Upper lobe of right lung (tissue), 1 donor: ENCODE data around the gene MRPS27. TPM values are rescaled to one million over a fixed set of nuclear protein-coding genes. Genes with fewer than 3 reads are reported as not detected.

ENCODE experiments used
- ATAC-seq: fragments of 200-7000 bp; cut with Tn5 transposase; one replicate; pipeline ENCODE4 v1.9.1; 2020; ENCODE audit warnings: mild to moderate bottlenecking, moderate library complexity
- DNase-seq: peaks from one replicate; pipeline ENCODE4 v3.0.0-alpha.2; 2020
- H3K27ac ChIP-seq: fragments of 200-600 bp; one replicate; pipeline ENCODE4 v1.8.0; 2022
- H3K27me3 ChIP-seq: fragments of 200-600 bp; one replicate; pipeline ENCODE4 v1.8.0; 2022; ENCODE audit warnings: mild to moderate bottlenecking
- H3K36me3 ChIP-seq: fragments of 200-600 bp; one replicate; pipeline ENCODE4 v1.8.0; 2022
- H3K4me1 ChIP-seq: fragments of 200-600 bp; one replicate; pipeline ENCODE4 v1.8.0; 2022
- H3K4me3 ChIP-seq: fragments of 200-600 bp; one replicate; pipeline ENCODE4 v1.8.0; 2022; ENCODE audit warnings: mild to moderate bottlenecking
- H3K9me3 ChIP-seq: fragments of 200-600 bp; one replicate; pipeline ENCODE4 v1.8.0; 2022
- intact Hi-C: fragments of 100-400 bp; cut with DNase I; formaldehyde crosslinking; loops from one replicate; pipeline ENCODE4 v1.11.0; 2022
- total RNA-seq: library from RNA; stranded (reverse); fragmentation: NEBNext Ultra II Directional; extraction: Animal tissue kit (Norgen Biotek cat#: 25700); gene quantifications from one replicate; pipeline ENCODE4 v1.2.1, GENCODE V29; 2021
- TF ChIP-seq, protein P1 (sequence below): fragments of 200-600 bp; IDR thresholded peaks from one replicate; pipeline ENCODE4 v1.8.0; 2022; ENCODE audit warnings: antibody characterized with exemption
- donor health status: DM: no; HTN: yes; CAD: no; lungs with severe emphysema.

Gene MRPS27
- total RNA-seq, 1 donor from 2014 or later: 34.2 TPM

DNA sequence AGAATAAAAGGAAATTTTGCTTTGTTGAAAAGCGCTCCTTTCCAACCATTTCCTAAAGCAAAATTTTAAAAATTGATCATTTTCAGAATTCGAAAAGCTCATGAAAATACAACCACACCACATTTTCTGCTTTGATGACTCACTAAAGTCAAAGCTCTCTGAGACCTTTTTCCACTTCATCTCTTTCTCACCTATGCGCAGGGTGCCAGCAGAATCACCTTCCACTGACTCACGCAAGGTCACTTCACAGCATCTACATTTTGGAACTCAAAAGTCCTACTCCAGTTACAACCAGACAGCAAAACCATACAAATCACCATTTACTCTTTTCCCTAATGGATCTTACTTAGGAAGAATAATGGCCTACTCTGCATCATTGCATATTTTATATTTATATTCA lies 106.6 kb downstream of the MRPS27 start:
- Histone ChIP-seq H3K9me3 (no peaks in the 10 kb centered on the region), H3K4me1 (peaks cover 9% of the 10 kb centered on the region), H3K36me3 (peaks cover 11% of the 10 kb centered on the region), H3K27ac (no peak overlapping the region), H3K27me3 (no peaks in the 10 kb centered on the region), H3K4me3 (no peak overlapping the region)
- DNase-seq: no peak
- TF ChIP-seq, protein P1, sequence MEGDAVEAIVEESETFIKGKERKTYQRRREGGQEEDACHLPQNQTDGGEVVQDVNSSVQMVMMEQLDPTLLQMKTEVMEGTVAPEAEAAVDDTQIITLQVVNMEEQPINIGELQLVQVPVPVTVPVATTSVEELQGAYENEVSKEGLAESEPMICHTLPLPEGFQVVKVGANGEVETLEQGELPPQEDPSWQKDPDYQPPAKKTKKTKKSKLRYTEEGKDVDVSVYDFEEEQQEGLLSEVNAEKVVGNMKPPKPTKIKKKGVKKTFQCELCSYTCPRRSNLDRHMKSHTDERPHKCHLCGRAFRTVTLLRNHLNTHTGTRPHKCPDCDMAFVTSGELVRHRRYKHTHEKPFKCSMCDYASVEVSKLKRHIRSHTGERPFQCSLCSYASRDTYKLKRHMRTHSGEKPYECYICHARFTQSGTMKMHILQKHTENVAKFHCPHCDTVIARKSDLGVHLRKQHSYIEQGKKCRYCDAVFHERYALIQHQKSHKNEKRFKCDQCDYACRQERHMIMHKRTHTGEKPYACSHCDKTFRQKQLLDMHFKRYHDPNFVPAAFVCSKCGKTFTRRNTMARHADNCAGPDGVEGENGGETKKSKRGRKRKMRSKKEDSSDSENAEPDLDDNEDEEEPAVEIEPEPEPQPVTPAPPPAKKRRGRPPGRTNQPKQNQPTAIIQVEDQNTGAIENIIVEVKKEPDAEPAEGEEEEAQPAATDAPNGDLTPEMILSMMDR: no peak
- intact Hi-C loops: no loop called here
- ATAC-seq: no peak

DNA sequence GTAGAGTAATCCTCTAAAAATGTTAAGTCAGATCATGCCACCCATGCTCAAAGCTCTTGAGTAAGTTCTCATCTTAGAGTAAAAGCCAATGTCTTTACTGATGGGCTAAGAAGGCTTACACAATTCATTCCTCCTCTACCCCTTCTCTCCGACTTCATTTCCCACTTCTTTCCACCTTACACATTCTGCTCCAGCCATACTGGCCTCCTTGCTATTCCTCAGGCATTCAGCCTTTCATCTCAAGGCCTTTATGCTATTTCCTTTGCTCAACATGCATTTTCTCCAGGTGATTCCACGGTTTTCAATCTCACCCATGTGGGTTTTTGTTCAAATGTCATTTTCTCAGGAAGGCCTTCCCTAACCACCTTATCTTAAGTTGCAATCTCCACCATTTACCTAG lies 107.9 kb downstream of the MRPS27 start:
- DNase-seq (no peak), ATAC-seq (no peak)
- Histone ChIP-seq H3K36me3 (no peaks in the 10 kb centered on the region), H3K27ac (no peak overlapping the region), H3K27me3 (no peaks in the 10 kb centered on the region), H3K4me1 (peaks cover 9% of the 10 kb centered on the region), H3K4me3 (no peak overlapping the region), H3K9me3 (no peaks in the 10 kb centered on the region)
- intact Hi-C loops: no loop called here
- TF ChIP-seq, protein P1: no peak

DNA sequence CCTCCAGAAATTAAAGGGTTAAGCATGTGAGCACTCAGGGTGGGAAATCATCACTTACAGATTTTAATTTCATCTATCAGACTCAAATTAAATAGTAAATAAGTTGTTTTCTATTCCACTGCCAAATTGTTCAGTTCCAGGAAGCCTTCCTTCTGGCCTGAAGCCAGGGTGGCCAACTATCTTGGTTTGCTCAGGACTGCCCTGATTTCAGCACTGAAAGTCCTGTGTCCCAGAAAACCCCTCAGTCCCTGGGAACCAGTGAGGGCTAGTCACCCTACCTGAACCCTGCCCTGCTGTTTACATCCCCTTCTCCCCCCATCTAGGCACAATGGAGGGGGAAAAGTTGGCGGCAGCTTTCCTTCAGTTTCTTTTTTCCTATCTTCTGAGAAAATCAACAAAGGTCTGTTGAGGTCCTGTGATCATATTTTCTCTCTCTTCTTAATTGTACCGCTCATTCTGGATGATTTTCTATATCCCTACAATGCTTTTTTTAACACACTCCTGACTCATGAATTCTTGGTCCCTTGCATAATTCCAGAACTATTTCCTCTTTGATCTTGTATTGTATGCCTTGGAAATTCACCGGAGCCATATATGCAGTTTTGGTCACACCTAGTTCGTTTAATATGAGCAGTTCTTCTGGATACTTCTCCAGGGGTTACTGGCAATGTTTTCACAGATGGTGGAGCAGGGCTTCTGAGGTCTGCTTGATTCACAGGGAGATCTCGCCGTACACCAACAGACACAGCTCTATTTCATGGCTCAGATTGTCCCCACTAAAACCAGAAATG lies 109.0 kb downstream of the MRPS27 start:
- H3K36me3 ChIP-seq: no peaks in the 10 kb centered on the region
- H3K27ac ChIP-seq: no peak overlapping the region
- TF ChIP-seq, protein P1: no peak
- H3K9me3 ChIP-seq: no peaks in the 10 kb centered on the region
- DNase-seq (no peak), ATAC-seq (no peak)
- intact Hi-C loops: no loop called here
- peaks cover 9% of the 10 kb centered on the region for H3K4me1 ChIP-seq
- no peaks in the 10 kb centered on the region for H3K27me3 ChIP-seq
- H3K4me3 ChIP-seq: no peak overlapping the region

DNA sequence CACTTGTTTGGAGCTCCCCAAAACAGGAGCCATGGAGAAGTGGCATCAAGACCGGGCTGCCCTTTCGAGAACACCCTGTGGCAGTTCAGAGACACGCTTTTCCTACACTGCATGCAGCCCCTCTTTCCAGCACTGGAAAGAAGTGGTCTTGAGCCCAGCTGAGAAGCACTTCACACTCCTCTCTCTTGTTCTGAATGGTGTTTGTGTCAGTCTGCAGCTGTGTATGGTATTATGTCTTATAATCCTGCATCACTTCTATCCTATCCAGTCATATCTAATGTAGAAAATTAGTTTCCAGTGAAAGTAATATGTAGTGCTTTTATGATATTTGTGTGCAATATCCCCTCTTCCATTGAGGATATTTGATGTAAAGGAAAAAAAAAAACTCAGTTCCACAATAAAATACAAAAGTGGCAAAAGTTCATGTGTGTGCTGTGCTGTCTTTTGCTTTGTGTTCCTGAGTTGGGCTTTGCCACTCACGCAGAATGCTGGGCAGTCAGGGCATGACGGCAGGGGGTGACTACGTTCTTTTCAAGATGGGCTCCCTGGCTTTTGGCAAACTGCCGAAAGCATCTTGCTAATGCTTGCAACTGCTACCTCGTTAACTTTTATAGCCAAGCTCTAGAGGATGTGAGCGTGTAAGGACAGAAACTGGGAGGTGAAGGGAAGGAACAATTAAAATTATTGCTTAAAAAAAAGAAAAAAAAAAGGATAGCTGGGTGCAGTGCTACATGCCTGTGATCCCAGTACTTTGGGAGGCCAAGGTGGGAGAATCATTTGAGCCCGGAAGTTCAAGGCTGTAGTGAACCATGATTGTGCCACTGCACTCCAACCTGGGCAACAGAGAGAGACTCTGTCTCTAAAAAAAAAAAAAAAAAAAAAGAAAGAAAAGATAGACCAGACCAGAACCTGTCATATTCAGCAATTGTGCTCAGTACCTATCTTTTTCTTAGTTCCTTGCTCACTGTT lies 110.6 kb downstream of the MRPS27 start:
- H3K36me3 ChIP-seq: no peaks in the 10 kb centered on the region
- intact Hi-C loops: no loop called here
- peaks cover 9% of the 10 kb centered on the region for H3K4me1 ChIP-seq
- no peak overlapping the region for H3K27ac ChIP-seq
- no peak overlapping the region for H3K4me3 ChIP-seq
- H3K27me3 ChIP-seq: no peaks in the 10 kb centered on the region
- no peak for ATAC-seq
- H3K9me3 ChIP-seq: no peaks in the 10 kb centered on the region
- no peak for DNase-seq
- TF ChIP-seq, protein P1: no peak

DNA sequence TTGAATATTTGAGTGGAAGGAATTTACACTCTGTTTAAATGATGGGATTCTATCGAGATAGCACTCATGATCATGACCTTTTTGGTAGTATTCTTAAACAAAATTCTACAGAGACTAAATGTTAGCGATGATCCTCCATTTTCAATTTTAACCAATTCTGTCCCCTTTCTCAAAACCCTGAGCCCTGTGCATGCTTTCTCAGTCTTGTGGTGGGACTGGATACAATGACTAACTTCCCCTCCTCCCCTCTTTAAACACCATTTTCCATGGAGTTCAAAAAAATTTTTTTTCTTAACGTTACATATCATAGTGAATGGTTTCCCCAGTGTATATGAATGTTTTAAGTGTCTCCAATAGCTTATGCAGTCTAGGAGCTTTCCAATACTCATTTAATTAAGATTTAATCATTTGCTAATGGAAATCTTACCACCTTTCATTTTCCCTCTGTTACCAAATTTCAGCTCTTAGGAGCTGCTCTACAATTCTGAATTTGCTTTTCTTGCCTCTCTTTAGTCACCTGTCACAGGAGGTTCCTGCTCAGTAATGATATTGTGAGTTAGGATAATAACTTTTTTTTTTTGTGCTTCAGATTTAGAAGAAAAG lies 111.6 kb downstream of the MRPS27 start:
- no peak for ATAC-seq
- TF ChIP-seq, protein P1: no peak
- no peak overlapping the region for H3K4me3 ChIP-seq
- no peaks in the 10 kb centered on the region for H3K36me3 ChIP-seq
- no peaks in the 10 kb centered on the region for H3K9me3 ChIP-seq
- H3K27me3 ChIP-seq: no peaks in the 10 kb centered on the region
- no peak overlapping the region for H3K27ac ChIP-seq
- DNase-seq: no peak
- H3K4me1 ChIP-seq: peaks cover 9% of the 10 kb centered on the region
- intact Hi-C loops: no loop called here
